NCI-H345 (cell line): ENCODE data around the gene CPLX3.

Experiments used
- DNase-seq: peaks from one replicate; lab custom pipeline; 2025; lab: John Stamatoyannopoulos, UW

Gene CPLX3

DNA sequence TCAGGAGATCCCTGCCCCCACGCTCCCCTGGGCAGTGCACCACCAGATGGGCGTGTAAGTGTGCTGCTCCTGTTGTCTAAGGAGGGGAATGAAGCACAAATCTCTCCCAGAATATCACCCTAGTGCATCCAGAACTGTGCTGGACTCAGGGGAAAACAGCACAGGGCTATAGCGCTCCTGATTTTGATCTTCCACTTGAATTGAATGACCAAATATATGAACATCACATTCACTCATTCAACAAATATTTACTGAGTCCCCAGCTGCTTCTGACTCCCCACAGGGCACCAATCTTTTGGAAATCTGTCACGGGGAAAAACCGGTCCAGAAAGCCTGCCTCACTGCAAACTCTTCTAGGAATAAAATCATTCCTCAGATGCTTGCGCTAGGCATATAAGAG, 2.4 kb downstream of the CPLX3 start:
- peak; percentile 10 for DNase-seq

DNA sequence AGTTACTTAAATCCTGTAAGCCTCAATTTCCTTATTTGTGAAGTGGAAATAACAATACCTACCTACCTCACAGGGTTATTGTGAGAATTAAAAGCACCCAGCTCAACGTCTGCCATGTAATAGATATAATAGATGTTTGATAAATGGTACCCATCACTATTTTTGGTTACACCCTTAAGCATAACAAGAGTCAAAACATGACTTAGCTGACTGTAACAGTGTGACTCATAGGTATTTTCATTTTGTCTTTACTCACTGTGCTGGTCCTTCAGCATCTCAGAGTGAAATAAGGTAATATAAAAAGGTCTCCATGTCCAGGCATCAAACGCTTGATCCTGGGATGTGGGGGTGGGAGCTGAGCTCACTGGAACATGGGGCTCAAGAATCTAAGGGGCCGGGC, 3.1 kb downstream of the CPLX3 start:
- no peak for DNase-seq

DNA sequence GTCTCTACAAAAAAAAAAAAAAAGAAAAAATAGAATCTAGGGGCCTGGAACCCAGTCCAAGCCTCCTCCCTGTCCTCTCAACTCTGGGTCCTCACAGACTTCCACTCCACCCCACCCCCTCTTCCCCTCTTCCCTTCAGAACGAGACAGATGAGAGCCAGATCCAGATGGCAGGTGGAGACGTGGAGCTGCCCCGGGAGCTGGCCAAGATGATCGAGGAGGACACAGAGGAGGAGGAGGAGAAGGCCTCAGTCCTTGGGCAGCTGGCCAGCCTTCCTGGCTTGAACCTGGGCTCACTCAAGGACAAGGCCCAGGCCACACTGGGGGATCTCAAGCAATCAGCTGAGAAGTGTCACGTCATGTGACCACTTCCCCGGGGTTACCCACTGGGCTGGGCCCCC, 3.6 kb downstream of the CPLX3 start:
- DNase-seq: no peak

DNA sequence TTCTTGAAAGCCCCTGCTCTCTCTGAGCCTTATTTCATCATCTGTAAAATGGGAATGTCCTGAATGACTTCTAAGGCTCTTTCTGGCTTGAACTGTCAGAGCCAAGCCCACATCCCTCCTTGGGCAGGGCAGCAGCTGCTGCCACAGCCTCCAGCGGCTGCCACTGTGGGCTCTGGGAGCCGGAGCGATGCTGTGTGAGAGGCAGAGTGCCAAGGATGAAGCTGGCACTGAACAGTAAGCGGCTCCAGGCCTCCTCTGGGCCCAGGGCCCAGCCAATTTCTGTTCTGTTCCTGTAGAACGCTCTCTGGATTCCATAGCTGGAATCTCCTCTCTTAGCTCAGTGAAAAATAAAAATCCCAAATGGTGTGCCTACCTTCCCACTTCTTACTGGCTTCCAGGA, 4.4 kb downstream of the CPLX3 start:
- DNase-seq: no peak

DNA sequence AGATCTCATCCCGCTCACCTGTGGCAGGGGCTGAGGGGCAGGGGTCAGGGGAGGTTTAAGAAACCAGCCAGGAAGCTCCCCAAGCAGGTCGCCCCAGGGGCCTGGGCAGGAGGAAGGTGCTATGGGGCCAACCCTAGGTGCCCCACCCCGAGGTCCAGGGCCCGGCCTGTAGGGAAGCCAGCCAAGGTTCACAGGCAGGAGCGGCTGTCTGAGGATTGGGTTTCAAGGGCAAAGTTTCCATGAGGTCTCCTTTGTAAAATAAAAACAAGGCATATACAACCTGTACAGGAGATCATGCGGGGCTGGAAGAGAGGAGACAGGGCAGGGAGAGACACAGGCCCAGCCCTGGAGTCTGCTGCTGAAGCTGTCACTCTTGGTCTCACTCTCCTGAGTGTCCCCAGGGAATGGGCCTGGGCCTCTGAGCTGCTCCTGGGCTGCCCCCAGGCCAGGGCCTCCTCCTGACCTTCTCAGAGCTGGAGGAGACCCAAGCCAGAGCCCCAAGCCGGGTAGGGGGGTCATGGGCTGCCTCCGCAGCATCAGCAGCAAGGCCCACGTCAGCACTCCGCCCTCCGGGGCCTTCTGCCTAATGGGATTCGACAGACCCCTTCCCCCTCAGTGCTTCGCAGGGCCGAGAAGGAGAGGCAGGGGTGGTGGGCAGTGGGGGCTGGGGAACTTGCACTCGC, 5.5 kb downstream of the CPLX3 start:
- no peak for DNase-seq

DNA sequence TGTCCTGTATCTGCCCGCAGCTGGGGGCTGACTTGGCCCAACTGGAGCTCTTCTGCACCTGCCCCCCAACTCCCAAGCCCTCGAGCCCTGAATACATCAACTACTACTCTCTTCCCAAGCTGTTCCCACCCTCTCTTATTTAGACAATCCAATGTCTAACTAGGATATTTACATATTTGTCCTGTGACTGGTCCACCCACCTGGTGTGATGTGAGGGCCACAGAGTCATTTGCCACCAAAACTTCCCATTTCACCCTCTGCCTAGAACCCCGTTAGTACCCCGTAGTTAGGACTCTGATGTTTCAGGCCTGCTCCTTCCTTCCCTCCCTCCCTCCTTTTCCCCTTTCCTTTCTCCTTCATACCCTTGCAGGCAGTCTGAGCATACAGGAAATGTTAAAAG, 6.4 kb downstream of the CPLX3 start:
- no peak for DNase-seq

DNA sequence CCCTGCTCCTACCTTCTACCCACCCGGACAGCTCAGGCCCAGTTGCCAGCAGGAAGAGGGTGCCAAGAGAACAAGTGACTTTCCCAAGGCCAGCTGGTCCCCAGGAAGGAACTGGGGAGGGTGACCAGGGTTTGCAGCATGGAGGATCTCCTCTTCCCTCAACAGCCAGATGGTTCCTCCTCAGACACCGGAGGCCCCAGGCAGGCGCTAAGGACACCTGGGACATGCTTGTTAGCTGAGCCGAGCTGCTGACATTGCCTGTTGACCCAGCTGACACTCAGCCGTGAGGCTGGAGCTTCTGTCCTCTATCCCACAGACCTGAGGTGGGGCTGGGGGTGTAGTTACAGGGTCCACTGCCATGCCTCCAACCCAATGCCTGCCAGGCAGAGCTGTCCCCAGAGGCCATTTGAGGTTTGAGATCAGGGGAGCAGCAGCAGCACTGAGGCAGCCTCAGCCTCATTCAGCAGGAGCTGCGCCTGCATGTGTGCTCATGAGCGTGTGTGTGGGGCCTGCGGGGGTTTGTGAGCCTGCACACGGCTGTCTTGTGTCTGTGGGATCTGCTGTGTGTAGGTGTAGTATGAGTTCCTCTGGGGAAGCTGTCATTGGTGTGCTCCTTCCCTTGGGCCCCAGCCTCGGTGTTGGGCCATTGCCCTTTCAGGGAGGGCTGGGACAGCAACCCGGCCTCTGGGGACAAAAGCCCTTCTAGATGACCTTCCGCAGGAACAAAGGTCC, 7.1 kb downstream of the CPLX3 start:
- DNase-seq: no peak

DNA sequence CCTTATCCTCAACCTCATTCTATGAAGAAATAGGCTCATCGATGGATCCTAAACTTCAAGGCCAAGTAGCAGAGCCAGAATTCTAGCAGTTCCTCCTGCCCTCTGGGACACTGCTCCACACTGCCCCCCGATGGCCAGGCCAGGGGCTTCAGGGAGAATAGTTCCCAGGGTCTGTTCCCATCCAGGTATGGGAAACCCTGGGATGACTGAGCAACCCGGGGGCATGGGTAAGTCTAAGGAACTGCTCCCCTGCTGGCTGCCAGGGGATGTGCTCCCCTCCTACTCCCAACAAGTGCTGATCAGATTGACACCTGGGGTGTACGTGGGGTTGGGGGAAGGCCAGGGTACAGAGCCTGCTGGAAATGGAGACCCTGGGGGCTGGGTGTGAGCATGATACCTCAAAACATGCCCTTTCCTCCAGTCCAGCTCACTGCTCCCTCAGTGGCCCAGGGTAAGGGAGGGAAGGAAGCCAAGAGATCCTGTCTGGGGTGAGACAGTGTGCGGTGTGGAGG, 8.9 kb downstream of the CPLX3 start:
- DNase-seq: peak; percentile 9

DNA sequence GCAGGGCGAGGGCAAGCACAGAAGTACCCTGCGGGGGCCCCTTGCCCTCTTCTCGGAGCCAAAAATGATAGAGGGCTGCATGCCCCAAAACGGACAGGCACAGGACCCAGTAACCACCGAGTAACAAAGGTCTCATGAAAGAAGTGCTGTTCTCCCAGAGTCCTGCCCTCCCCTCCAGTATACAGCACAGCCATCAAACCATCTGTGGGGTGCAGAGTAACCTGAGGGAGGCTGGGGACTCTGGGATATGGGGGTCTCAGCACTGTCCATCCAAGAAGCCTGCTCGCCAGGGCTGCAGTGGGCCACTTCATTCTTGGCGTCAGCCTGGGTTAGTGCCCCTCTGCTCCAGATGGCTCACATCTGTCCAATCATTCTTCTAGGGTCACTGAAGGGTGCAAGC, 10.4 kb downstream of the CPLX3 start:
- DNase-seq: no peak

DNA sequence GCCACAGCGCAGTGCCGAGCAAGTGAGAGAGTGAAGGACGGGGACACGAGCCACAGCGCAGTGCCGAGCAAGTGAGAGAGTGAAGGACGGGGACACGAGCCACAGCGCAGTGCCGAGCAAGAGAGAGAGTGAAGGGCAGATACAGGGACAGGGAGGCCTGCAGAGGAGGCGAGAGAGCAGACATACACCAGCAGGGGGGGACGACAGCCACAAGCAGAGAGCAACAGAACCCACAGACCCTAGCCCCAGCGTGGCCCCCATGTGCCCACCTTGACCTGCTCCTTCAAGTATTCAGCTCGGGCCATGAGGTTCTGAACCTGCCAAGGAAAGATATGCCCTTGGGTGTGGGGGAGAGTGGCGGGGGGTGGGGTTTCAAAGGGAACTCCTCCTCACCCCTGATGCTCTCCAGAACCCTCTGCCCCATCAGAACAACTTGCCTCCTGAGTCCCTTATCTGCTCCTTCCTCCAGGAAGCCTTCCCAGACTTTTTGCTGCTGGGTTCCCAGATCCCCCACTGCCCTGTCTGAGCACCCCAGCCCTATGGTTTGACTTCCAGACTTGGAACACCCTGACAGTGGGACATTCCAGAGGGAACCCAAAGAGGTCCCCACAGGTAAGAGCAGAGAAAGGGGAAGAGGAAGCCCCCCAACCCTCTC, 11.2 kb downstream of the CPLX3 start:
- DNase-seq: no peak

DNA sequence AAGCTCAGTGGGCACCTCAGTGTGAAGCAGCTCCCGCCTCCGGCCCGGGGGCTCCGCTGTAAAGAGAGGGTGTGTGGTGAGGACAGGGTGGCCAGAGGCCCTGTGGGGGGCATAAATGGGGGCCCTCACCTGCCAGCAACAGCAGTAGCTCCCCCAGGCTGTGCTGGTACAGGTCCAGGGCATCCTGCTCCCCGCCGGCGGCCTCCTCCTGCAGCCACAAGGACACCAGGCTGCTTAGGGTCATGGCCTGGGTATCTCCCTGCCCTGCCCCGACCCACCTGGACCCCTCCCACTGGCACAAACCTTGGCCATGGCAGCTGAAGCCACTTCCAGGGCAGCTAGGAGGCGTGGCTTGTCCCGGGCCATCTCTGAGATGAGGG, 11.7 kb downstream of the CPLX3 start:
- DNase-seq: no peak

DNA sequence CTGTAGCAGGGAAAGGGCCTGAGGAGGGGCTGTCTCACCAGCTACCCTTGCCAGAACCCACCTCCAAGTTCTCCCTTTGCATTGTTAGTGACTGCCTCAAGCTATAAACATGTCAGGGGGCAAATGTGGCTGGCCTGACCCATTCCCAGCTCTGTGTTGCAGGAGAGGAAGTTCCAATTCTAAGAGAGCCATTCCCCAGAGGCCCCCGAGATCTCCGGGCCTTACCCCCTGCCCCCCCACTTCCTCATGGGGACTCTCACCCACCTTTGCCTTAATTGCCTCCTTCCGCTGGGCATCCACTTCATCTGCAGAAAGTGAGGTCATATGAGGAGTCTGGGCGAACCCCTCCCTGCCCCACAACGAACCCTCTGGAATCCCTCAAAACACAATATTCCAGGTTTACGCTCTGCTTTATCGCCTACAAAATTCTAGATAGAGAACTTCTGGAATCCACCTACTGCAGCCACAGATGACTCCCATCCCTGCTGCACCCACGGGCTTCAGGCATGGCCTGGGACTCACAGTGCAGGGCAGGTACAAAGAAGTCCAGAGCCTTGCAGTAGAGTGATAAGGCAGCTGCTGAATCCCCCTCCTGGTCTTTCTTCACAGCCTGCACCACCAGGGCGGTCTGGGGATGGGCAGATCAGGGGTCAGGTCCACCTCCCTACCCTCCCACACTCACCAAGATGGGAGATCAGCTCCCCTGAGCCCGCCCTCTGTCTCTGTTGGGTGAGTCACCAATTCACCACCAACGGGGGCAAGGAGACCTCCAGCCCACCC, 12.5 kb downstream of the CPLX3 start:
- DNase-seq: no peak

DNA sequence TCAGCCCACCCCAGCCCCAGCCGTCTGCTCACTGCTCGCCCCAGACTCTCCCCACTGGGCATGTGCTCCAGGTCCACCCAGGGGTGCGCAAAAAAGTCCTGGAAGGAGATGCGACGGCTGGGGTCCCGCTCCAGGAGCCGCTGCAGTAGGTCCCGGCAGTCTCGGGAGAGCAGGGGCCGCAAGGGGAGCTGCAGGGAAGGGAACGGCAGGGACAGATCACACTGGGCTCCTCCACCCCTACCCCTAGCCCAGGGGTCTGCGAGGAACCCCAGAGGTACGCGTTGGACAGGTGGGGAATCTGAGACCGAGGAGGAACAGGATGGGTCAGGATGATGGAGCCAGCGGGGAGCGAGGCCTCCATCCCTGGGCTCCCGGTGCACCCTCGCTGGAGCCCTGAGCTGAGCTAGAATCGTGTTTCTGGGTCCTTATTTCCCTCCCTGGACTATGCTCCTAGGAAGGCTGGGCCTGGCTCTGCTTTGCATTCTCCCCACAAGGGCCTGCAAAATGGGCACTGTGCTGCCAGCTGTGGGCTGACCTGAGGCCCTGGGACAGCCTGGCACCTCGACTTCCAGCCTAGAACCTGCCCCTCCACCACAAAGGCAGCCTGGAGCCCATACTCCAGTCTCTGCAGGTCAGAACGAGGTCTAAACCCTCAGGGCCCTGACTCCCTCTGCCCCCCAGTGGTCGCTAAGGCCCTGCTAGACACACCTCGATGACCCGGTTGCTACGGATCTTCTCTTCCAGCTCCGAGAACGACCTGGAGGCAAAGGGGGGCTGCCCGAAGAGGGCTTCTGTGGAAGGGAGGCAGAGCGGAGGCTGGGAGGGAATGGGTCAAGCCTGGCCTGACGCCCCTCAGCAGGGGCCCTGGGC, 13.3 kb downstream of the CPLX3 start:
- DNase-seq: no peak

DNA sequence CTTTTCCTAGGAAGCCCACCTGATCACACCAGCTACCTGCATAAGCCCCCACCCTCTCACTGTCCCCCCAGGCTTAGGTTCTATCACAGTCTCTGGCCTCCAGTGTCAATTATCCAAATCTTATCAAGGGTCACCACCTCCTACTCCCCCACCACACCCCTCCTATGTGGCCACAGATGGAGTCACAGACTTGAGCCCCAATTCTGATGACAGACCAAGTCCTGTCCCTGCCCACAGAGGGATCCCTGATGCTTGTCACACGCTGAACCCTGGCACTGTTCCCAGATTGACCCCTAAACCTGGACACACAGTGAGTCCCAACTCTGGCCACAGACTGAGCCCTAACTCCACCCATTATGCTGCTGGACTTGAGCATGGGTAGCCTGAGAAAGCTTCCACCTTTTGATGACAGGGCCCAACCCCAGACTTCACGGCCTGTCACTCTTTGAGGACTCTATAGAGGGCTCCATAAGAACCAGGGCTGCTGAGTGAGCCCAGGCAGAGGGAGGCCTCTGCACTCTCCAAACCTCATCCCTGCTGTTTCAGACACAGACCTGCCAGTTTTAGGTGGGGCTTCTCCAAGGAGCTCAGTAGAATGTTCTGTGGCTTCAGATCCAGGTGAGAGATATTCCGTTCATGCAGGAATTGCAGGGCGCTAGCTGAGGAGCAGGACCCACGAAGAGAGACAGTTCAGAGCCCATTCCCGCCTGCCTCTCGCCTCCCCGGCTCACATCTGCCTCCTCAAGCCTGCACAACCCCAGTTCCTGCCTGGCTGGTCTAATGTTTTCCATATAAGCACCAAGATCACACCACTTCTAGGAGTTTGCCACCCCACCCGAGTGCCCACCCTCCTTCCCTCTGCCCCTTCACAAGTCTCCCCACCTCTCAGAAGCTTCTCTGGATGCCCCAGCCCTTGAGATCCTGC, 14.7 kb downstream of the CPLX3 start:
- no peak for DNase-seq

DNA sequence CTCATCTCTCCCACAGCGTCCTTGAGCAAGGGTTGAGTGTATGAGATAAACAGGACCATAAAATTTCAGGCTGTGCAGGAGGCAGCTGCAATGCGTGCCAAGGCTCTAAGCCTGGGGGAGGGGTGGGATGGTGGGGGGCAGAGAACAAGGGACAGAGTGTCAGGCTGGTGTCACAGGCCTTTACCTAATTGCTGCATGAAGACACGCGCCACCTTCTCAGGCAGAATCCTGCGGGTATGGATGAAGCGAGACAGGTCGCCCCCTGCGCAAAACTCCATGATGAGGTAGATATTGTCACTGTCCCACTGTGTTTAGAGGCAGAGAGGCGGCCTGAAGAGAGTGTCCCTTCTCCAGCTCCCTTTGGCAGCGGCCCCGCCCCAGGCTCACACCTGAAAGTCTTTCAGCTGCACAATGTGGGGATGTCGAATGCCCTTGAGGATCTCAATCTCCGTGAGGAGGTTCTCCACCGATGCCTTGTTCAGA, 15.5 kb downstream of the CPLX3 start:
- no peak for DNase-seq

DNA sequence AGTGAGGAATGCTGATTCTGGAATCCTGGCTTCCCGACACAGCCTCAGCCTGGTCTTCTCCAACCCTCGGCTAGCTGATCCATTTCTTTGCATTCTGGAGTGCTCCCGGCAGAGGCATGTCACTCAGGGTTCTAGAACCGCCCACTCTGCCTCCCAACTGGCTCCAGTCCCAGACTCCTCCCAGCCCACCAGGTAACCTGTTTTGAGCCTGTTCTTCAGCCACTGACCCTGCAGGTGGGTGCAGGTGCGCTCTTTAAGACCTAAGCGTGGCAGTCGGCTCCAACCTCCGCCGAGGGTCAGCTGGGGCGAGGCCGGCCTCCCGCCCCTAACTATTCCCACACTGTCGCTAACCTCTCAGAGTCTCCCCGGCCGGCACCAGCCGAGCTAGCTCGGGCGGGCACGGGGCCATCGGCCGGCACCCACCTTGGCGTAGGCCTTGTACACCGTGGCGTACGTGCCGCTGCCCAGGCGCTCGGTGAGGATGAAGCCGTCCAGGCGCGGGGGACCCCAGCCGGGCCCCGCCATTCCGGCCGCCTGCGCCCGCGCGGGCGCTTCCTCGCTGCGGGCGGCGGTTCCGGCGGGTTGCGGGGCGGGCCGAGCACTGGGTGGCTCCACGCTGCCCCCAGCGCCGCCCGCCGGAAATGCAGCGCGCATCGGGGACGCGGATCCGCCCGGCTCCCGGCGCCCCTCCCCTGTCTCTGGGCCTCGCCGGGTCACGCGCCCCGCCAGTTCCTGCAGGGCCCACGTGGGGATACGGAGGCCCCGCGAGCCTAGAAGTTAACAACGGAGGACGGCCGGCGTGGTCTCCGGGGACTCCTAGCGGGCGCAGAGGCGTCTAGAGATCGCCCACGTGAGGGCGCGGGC, 16.4 kb downstream of the CPLX3 start, which contains the start of gene ULK3:
Gene ULK3, minus strand, starts transcription at position 576 of the 864 bp plus-strand sequence. Its CDS starts 51 bp downstream, at position 525.
- peak; percentile 83 for DNase-seq

DNA sequence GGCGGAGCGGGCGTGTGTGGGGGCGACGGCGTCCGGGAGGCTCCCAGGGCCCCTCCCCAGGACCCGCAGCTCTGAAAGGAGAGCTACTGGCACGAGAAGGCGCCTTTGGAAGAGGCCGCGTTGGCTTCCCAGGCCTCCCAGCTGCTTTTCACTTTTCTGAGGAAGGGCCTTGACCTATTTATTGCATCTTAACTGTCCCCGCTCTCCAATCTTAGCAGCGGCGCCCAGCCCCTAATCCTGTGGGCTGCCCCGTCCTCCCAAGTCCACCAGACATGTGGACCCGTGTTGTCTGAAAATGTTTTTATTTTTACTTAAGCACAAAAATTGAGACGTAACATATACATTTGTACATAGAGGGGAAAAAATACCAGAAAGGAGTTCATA, 17.0 kb downstream of the CPLX3 start:
- no peak for DNase-seq

DNA sequence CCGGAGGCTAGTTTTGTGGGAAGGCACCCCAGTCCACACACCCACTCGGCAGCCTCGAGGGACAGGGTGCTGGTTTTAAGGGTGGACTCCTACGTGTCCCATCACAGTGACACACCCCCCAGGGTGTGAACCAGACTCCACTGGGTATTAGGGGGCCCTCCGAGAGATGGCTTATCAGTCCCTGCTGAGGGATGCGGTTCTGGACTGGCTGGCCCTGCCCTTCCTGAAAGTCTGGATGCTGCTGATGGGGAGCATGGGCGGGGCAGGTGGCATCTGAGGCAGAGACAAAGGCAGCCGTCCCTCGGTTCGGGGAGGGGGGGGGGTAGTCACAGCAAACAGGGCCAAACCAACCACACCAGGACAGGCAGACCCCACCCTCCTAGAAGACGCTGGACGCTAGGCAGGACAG, 17.5 kb downstream of the CPLX3 start:
- no peak for DNase-seq
